Melanocyte of skin (primary cell): ENCODE measurements around the gene LIFR. TPM values are rescaled to one million over a fixed set of nuclear protein-coding genes. Genes with fewer than 3 reads are reported as not detected.

Source experiments
- small RNA-seq, 2 donors: library from RNA; depleted of rRNA; stranded (forward); fragments of <200 nt; gene quantifications; one replicate each; pipeline ENCODE3, GENCODE V24; 2012
- total RNA-seq, 2 donors: library from RNA; depleted of rRNA; stranded (reverse); fragments of >200 nt; gene quantifications; 2 replicates each; pipeline ENCODE4 v1.2.3, GENCODE V29; 2012

Gene LIFR
- 1 to 10 TPM in 1 of 2 donors, under 1 TPM in 1; 0.33 to 1.7 TPM for total RNA-seq

GRCh38 chr5:38556599-38557307 lies at the start of gene LIFR:
TSS of gene LIFR (minus strand) at chr5:38556646. CDS start at chr5:38530647, 25,999 bp downstream.

Small RNA genes within 50 kb of the gene (small RNA-seq; reads per million reads assigned to genes)
- gene AC091839.1: 0 reads per million in 2 donors
- 0 reads per million in 2 donors for gene MIR3650
